Neural progenitor cell (in vitro differentiated cells): Measurements from ENCODE around the gene HTRA2.

Experiments used
- CTCF ChIP-seq: fragments of 200-600 bp; sonication (generic); IDR thresholded peaks from 2 replicates; pipeline ENCODE4 v1.5.1; 2017; ENCODE audit warnings: antibody characterized with exemption, mild to moderate bottlenecking
- EZH2 ChIP-seq: fragments of 200-600 bp; sonication (generic); IDR thresholded peaks from 2 replicates; pipeline ENCODE4 v1.6.1; 2017; ENCODE audit warnings: antibody characterized with exemption, mild to moderate bottlenecking, moderate library complexity
- EZH2phosphoT487 ChIP-seq: fragments of 200-600 bp; sonication (generic); IDR thresholded peaks from 2 replicates; pipeline ENCODE4 v1.6.1; 2017; ENCODE audit warnings: antibody characterized with exemption

GRCh38 chr2:74540291-74540690 lies 10.6 kb downstream of the HTRA2 start:
- TF ChIP-seq CTCF (no peak), EZH2 (no peak), EZH2phosphoT487 (no peak)
